Stimulated activated CD4-positive, alpha-beta T cell treated with anti-CD3 and anti-CD28 coated beads, Interleukin-15, amount 100 ng/mL, for 24 hours (primary cell): ENCODE data around the gene FOSL2.
A peak's percentile ranks its signal among the peaks of the same experiment; 100 is the strongest.

Experiments used
- DNase-seq: peaks from one replicate; pipeline ENCODE4 v3.0.0-alpha.2; 2020

The FOSL2 gene

DNA sequence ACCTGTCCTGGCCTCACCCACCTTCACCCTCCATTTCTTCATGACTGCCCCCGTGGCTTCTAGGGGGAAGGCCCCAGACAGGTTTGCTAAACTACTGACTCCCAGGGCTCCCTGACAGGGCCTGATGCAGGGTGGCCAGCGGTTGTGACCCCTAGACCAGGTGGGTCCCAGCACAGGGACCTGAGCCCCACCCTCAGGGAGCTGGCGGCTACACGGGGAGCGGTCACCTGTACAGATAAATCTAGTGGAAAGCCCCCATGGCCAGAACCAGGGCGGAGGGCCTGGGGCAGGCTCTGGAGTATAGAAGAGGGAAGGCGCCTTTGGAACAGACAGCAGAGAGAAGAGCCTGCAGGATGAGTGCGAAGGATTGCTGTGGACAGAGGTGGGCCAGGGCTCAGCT is 60.7 kb downstream of the FOSL2 start:
- no peak for DNase-seq

DNA sequence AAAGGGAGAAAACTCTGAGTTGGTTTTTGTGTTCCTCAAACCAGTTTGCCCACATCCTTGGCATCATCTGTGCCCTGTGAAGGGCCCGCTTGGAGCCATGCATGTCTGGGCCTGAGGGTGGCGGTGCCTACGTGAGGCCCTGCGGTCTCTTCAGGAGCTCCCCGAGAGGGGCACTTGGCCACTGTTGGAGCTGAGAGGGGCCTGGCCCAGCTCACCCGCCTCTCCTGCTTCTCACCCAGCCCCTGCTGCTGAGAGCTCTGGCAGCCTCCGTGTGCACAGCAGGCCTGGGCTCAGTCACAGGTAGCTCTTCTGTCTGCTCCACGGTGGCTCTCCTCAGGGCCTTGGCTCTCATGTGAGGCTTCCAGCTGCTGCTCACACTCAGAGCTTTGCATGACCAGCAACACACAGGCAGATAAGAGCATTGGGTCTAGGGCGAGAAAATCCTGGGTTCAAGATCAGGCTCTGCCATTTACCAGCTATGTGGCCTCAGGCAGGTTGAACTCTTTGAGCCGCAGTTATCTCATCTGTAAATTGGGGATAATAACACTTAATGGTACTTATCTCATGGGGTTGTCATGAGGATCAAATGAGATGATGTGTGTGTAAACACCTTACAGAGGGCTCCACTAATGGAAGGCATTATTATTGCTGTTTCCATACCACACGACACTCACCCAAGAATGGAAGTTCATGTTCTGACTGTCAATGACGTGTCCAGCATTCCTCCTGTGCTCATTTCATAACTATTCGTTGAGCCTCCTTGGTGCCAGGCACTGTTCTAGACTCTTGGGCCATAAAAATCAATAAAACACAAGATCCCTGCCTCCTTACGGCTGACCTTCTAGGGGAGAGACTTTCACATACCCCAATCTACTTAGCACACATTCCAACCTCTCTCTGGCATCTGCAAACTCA is 61.6 kb downstream of the FOSL2 start:
- no peak for DNase-seq

DNA sequence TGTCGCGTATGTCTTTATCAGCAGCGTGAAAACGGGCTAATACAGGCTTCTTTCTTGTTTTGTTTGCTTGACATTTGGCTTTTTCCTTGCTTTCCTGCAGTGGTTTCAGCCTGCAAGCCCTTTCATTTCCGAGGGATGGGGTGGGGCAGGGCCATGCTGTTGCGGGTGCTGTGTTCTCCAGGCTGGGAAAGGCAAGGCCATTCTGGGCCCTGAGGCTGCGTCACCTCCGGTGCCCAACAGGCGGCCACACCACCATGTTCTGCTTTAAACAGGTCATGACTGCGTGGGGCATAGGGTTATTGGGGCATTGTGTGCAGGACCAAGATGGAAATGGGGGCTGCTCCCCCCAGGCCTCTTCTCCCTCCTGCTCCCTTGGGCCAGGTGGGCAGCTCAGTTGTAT is 64.6 kb downstream of the FOSL2 start:
- DNase-seq = no peak

DNA sequence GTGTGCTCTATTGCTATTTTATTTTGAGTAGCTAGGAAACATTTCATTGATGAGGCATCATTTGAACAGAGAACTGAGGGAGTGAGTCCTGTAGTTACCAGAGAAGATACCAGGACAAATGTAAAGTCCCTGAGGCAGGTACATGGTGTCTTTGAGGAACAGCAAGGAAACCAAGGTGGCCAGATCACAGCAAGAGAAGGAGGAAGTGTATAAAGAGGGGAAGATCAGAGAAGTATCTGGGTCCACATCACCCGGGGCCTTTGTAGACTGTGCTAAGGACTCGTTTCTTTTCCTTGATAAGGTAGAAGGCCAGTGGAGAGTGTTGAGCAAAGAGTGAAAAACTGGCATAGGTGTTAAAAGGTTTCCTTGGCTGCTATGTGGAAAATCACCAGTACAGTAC is 68.4 kb downstream of the FOSL2 start:
- no peak for DNase-seq

DNA sequence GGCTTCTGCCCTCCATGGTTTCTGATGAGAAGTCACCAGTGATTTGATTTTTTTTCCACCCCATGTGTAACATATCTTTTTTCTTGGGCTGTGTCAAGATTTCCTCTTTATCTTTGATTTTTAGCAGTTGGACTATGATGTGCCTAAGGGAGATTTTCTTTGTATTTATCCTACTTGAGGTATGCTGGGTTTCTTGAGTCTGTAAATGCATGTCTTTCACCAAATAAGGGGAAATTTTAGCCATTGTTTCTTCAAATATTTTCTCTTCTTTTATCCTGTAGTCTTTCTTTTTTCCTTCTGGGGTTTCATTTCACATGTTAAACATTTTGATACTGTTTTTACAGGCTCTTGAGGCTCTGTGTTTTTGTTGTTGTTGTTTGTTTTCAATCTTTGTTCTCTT is 69.5 kb downstream of the FOSL2 start:
- DNase-seq = no peak

DNA sequence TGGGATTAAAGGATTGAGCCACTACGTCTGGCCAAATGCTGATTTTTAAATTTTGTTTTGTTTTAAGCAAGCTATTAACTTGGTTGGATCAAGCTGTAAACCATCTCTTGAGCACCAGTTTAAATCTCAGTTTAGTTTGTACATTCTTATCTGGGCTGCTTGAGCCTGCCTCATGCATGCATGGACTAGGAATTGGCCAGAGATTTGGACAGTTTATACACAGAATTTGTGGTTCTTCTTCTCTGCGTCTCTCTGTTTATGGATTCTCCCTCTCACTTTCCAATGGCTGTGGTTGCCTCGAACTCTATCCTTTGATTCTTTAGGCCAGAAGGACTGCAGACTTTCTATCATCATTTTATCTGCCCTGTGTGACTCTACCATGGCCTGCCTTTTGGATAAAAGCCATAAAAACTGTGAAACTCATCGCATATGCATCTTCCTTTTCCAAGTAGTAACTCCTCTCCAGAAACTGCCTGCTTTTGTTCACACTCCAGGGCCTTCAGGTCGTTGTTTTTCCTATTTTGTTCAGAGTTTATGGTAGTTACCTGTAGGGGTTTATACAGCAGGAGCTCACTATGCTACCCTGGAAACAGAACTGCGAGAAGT is 70.7 kb downstream of the FOSL2 start:
- DNase-seq = no peak

DNA sequence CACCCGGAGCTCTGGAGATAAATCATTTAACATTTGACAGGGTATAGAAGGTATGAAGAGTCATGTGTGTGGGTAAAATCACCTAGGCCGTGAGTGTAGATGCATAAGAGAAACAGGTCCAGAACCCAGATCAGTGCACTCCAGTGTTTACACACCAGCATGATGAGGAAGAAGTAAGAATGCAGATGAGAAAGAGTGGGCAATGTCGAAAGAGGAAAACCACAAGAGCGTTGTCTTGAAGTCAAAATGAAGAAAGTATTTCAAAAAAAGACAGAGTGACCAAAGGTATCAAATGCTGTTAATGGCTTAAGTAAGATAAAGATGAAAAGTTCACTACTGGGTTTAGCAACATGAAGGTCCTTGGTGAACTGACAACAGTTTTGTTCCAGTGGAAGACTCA is 71.2 kb downstream of the FOSL2 start:
- no peak for DNase-seq

DNA sequence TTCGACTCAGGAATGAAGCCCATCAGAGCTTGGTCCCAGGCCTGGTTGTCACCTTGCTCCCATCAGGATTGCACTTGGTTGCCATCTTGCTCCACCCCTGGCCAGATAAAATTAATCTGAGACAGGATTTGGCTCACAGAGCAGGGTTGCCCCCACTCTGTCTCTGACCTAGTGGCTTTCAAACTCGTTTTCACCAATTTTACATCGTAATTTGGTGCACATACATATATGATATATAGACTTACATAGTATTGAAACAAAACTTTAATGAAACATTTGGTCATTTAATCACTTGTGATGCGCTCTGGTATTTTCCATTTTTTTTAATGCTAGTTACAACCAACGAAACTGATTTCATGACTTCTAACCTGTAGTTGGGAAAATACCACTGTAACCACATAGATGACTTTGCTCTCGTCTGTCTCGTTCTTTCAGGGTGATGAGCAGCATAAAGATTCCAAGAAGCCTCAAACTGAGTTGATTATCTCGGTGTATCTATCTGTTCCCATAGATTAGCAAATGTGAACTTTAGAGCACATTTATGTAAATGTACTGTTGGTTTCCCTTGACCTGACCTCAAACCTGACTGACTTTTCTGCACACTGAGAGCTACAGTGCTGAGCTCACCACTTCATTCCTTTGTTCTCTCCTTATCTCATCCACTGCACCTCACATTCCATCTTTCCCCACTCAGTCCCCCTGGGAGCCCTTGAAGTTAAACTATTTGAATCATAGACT is 72.7 kb downstream of the FOSL2 start:
- DNase-seq = peak; percentile 30
